Daoy (cell line): Measurements from ENCODE around the gene EPS8. TPM values are rescaled to one million over a fixed set of nuclear protein-coding genes. Genes with fewer than 3 reads are reported as not detected.
"Not testable (repeated sequence)": the region's sequence is repeated elsewhere in the genome, so short reads cannot be mapped to it uniquely, and the experiment has no call there.

Experiments used
- DNase-seq: peaks from one replicate; pipeline ENCODE4 v3.0.0-alpha.2; 2015; ENCODE audit warnings: low read depth
- total RNA-seq: library from RNA; depleted of rRNA; stranded (reverse); fragments of >200 nt; shearing (Covaris generic); gene quantifications from 2 replicates; pipeline ENCODE4 v1.2.3, GENCODE V29; 2014

Gene EPS8
- total RNA-seq, 1 experiment from 2014 or later, result 21.1 TPM

GRCh38 chr12:15646581-15646980 is 142.6 kb downstream of the EPS8 start:
- no peak for DNase-seq

- no peak for DNase-seq
Observed at GRCh38 chr12:15644700-15645099, 144.5 kb downstream of the EPS8 start.

GRCh38 chr12:15638231-15638630 is 151.0 kb downstream of the EPS8 start:
- no peak for DNase-seq

- no peak for DNase-seq
Observed at GRCh38 chr12:15636060-15636890, 152.9 kb downstream of the EPS8 start.

GRCh38 chr12:15634010-15634683 is 155.0 kb downstream of the EPS8 start:
- DNase-seq, result no peak

- no peak for DNase-seq
Observed at GRCh38 chr12:15633201-15633600, 156.0 kb downstream of the EPS8 start.

GRCh38 chr12:15632708-15633107 is 156.5 kb downstream of the EPS8 start:
- no peak for DNase-seq

GRCh38 chr12:15631007-15631715 is 158.0 kb downstream of the EPS8 start:
- DNase-seq, result no peak

- no peak for DNase-seq
Observed at GRCh38 chr12:15629761-15630160, 159.4 kb downstream of the EPS8 start.

GRCh38 chr12:15629108-15629507 is 160.1 kb downstream of the EPS8 start:
- peak; percentile 83 for DNase-seq

GRCh38 chr12:15627995-15628945 is 160.9 kb downstream of the EPS8 start:
- DNase-seq, result peak; percentile 9

GRCh38 chr12:15625075-15625474 is 164.1 kb downstream of the EPS8 start:
- DNase-seq, result no peak

GRCh38 chr12:15620741-15621539 is 168.2 kb downstream of the EPS8 start:
- no peak for DNase-seq

GRCh38 chr12:15616495-15616894 is 172.7 kb downstream of the EPS8 start:
- not testable (repeated sequence) for DNase-seq

GRCh38 chr12:15613981-15614380 is 175.2 kb downstream of the EPS8 start:
- no peak for DNase-seq

GRCh38 chr12:15608941-15609340 is 180.2 kb downstream of the EPS8 start:
- no peak for DNase-seq

- DNase-seq, result no peak
Observed at GRCh38 chr12:15608406-15608805, 180.8 kb downstream of the EPS8 start.

- DNase-seq, result no peak
Observed at GRCh38 chr12:15605881-15606590, 183.2 kb downstream of the EPS8 start.

- no peak for DNase-seq
Observed at GRCh38 chr12:15603474-15604085, 185.6 kb downstream of the EPS8 start.
